Mucosa of rectum (tissue), 2 donors: ENCODE measurements around the gene P2RY8.
"Not testable (repeated sequence)": the region's sequence is repeated elsewhere in the genome, so short reads cannot be mapped to it uniquely, and the experiment has no call there.

Experiments
- H3K27ac ChIP-seq, 2 donors: one replicate each; pipeline ENCODE4 v1.7.0; 2013; ENCODE audit warnings: inconsistent platforms in 2 of 2, low read depth in 2 of 2, low read length in 2 of 2
- H3K27me3 ChIP-seq, 2 donors: one replicate each; pipeline ENCODE4 v1.7.0; 2013; ENCODE audit warnings: low read length in 2 of 2; ENCODE audit not compliant: control insufficient read depth in 2 of 2, insufficient read depth in 2 of 2
- H3K36me3 ChIP-seq, 2 donors: one replicate each; pipeline ENCODE4 v1.7.0; 2013; ENCODE audit warnings: low read length in 2 of 2; ENCODE audit not compliant: control insufficient read depth in 2 of 2, insufficient read depth in 2 of 2
- H3K4me1 ChIP-seq, 2 donors: one replicate each; pipeline ENCODE4 v1.7.0; 2013; ENCODE audit warnings: low read length in 2 of 2, mild to moderate bottlenecking in 1 of 2; ENCODE audit not compliant: control insufficient read depth in 2 of 2, insufficient read depth in 2 of 2
- H3K4me3 ChIP-seq, 2 donors: one replicate each; pipeline ENCODE4 v1.7.0; 2013; ENCODE audit warnings: low read length in 2 of 2
- H3K9ac ChIP-seq, 2 donors: one replicate each; pipeline ENCODE4 v1.7.0; 2013; ENCODE audit warnings: low read length in 2 of 2, low read depth in 1 of 2, mild to moderate bottlenecking in 1 of 2
- H3K9me3 ChIP-seq, 2 donors: one replicate each; pipeline ENCODE4 v1.7.0; 2013; ENCODE audit warnings: low read length in 2 of 2; ENCODE audit not compliant: control insufficient read depth in 2 of 2
- donor health status: healthy.
- donor health status: Normal muscosa, but diverticular disease.

P2RY8 gene

GRCh38 chrX:1488141-1488540 lies 48.8 kb downstream of the P2RY8 start:
- Histone ChIP-seq H3K4me1 (no peaks in the 10 kb centered on the region), H3K27me3 (no peaks in the 10 kb centered on the region), H3K9ac (no peak overlapping the region), H3K36me3 (no peaks in the 10 kb centered on the region), H3K27ac (no peak overlapping the region), H3K9me3 (peaks cover 0 to 2% of the 10 kb centered on the region in 2 donors), H3K4me3 (no peak overlapping the region)

GRCh38 chrX:1487401-1487800 lies 49.6 kb downstream of the P2RY8 start:
- no peaks in the 10 kb centered on the region for H3K27me3 ChIP-seq
- H3K36me3 ChIP-seq: no peaks in the 10 kb centered on the region
- H3K4me1 ChIP-seq: no peaks in the 10 kb centered on the region
- H3K9ac ChIP-seq: no peak overlapping the region
- H3K4me3 ChIP-seq: no peak overlapping the region
- H3K9me3 ChIP-seq: peaks cover 0 to 2% of the 10 kb centered on the region in 2 donors
- H3K27ac ChIP-seq: no peak overlapping the region

- Histone ChIP-seq H3K9me3 (peaks cover 0 to 2% of the 10 kb centered on the region in 2 donors), H3K9ac (no peak overlapping the region), H3K27ac (peak overlapping the region in 1 of 2 donors; percentile 22), H3K27me3 (no peaks in the 10 kb centered on the region), H3K4me1 (no peaks in the 10 kb centered on the region), H3K36me3 (no peaks in the 10 kb centered on the region), H3K4me3 (no peak overlapping the region)
Observed at GRCh38 chrX:1486749-1487361, 50.1 kb downstream of the P2RY8 start.

GRCh38 chrX:1486177-1486576 lies 50.8 kb downstream of the P2RY8 start:
- Histone ChIP-seq H3K36me3 (no peaks in the 10 kb centered on the region), H3K27ac (no peak overlapping the region), H3K4me1 (no peaks in the 10 kb centered on the region), H3K4me3 (no peak overlapping the region), H3K9me3 (peaks cover 0 to 2% of the 10 kb centered on the region in 2 donors), H3K9ac (no peak overlapping the region), H3K27me3 (no peaks in the 10 kb centered on the region)

GRCh38 chrX:1485033-1485432 lies 52.0 kb downstream of the P2RY8 start:
- H3K9me3 ChIP-seq: peaks cover 0 to 2% of the 10 kb centered on the region in 2 donors
- no peak overlapping the region for H3K4me3 ChIP-seq
- H3K27me3 ChIP-seq: no peaks in the 10 kb centered on the region
- H3K36me3 ChIP-seq: no peaks in the 10 kb centered on the region
- H3K4me1 ChIP-seq: no peaks in the 10 kb centered on the region
- H3K9ac ChIP-seq: no peak overlapping the region
- no peak overlapping the region for H3K27ac ChIP-seq

- no peaks in the 10 kb centered on the region for H3K4me1 ChIP-seq
- no peaks in the 10 kb centered on the region for H3K27me3 ChIP-seq
- H3K4me3 ChIP-seq: no peak overlapping the region
- no peak overlapping the region for H3K27ac ChIP-seq
- no peaks in the 10 kb centered on the region for H3K36me3 ChIP-seq
- H3K9me3 ChIP-seq: peaks cover 0 to 2% of the 10 kb centered on the region in 2 donors
- H3K9ac ChIP-seq: no peak overlapping the region
Observed at GRCh38 chrX:1484638-1485019, 52.4 kb downstream of the P2RY8 start.

GRCh38 chrX:1483843-1484637 lies 52.9 kb downstream of the P2RY8 start:
- Histone ChIP-seq H3K9me3 (peaks cover 0 to 2% of the 10 kb centered on the region in 2 donors), H3K9ac (no peak overlapping the region), H3K27me3 (no peaks in the 10 kb centered on the region), H3K4me3 (no peak overlapping the region), H3K27ac (no peak overlapping the region), H3K4me1 (no peaks in the 10 kb centered on the region), H3K36me3 (no peaks in the 10 kb centered on the region)

- H3K27me3 ChIP-seq, H3K9ac ChIP-seq, H3K36me3 ChIP-seq, H3K9me3 ChIP-seq, H3K4me1 ChIP-seq, H3K4me3 ChIP-seq: not testable (repeated sequence)
- peak overlapping the region in 1 of 2 donors; percentile 72 for H3K27ac ChIP-seq
Observed at GRCh38 chrX:1482530-1482928, 54.5 kb downstream of the P2RY8 start.

- Histone ChIP-seq H3K9ac (peak overlapping the region; percentile 5 to 32), H3K4me1 (no peaks in the 10 kb centered on the region), H3K27me3 (no peaks in the 10 kb centered on the region), H3K9me3 (peaks cover 0 to 2% of the 10 kb centered on the region in 2 donors), H3K36me3 (no peaks in the 10 kb centered on the region), H3K27ac (peak overlapping the region; percentile 67 to 72), H3K4me3 (peak overlapping the region; percentile 26)
Observed at GRCh38 chrX:1481636-1482529, 55.1 kb downstream of the P2RY8 start.
